Activated CD8-positive, alpha-beta memory T cell treated with anti-CD3 and anti-CD28 coated beads, Interleukin-2, amount 10 ng/mL, durations not matched to agents 7 days and 5 days (primary cell): Measurements from ENCODE around the gene IMPG1. TPM values are rescaled to one million over a fixed set of nuclear protein-coding genes. Genes with fewer than 3 reads are reported as not detected.

Experiments used
- ATAC-seq: fragments of 150-1000 bp; cut with Tn5 transposase; one replicate; pipeline ENCODE4 v1.10.0; 2021; ENCODE audit warnings: moderate library complexity
- CTCF ChIA-PET: fragments of 350-600 bp; sonication (Branson Sonifier 250); formaldehyde crosslinking; loops from one replicate; lab custom pipeline; 2021; ENCODE audit warnings: antibody characterized with exemption; lab: Charles Lee
- DNase-seq: peaks from one replicate; pipeline ENCODE4 v3.0.0-alpha.2; 2020
- H3K27ac Mint-ChIP-seq: one replicate; pipeline ENCODE4 v1.8.0; 2021; ENCODE audit warnings: mild to moderate bottlenecking, mixed read lengths
- H3K27me3 Mint-ChIP-seq: one replicate; pipeline ENCODE4 v1.8.0; 2021; ENCODE audit warnings: mixed read lengths
- H3K36me3 Mint-ChIP-seq: one replicate; pipeline ENCODE4 v1.8.0; 2021; ENCODE audit warnings: mild to moderate bottlenecking, mixed read lengths
- H3K4me1 Mint-ChIP-seq: one replicate; pipeline ENCODE4 v1.8.0; 2021; ENCODE audit warnings: mixed read lengths
- H3K4me3 Mint-ChIP-seq: one replicate; pipeline ENCODE4 v1.8.0; 2021; ENCODE audit warnings: mild to moderate bottlenecking, moderate library complexity, mixed read lengths
- H3K9me3 Mint-ChIP-seq: one replicate; pipeline ENCODE4 v1.8.0; 2022; ENCODE audit warnings: low read depth, mixed read lengths
- total RNA-seq, 2 experiments: library from RNA; stranded (reverse); gene quantifications; one replicate each; pipeline ENCODE4 v1.2.3, GENCODE V29; 2021

The IMPG1 gene
- total RNA-seq, 2 experiments from 2014 or later = not detected

DNA sequence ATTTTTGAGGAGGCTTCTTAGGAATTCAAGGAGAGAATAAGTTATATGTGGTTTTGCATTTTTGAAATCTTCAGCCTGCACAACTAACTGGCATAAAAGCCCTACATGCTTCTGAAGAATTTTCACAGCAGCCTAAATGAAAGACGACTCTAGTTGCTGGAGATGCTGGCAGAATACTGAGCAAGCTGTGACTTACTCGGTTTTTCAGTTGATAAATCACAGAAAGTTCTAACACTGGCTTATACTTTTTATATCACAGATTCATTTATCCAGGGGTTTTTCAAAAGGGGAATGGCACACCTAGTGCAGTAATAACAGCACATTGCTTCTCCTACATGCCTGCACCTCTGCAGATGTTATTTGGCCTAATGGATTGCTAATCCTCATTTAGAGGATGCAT lies 134.6 kb downstream of the IMPG1 start:
- CTCF ChIA-PET = no interaction called here
- Mint-ChIP-seq H3K9me3 (no peaks in the 10 kb centered on the region), H3K27ac (no peak overlapping the region), H3K27me3 (peaks cover 30% of the 10 kb centered on the region), H3K4me3 (no peak overlapping the region), H3K36me3 (no peaks in the 10 kb centered on the region), H3K4me1 (peaks cover 3% of the 10 kb centered on the region)
- DNase-seq (no peak), ATAC-seq (no peak)

- no peak for ATAC-seq
- Mint-ChIP-seq H3K27me3 (peaks cover 30% of the 10 kb centered on the region), H3K27ac (no peak overlapping the region), H3K9me3 (no peaks in the 10 kb centered on the region), H3K4me3 (no peak overlapping the region), H3K36me3 (no peaks in the 10 kb centered on the region), H3K4me1 (peaks cover 3% of the 10 kb centered on the region)
- DNase-seq = no peak
- CTCF ChIA-PET = no interaction called here
Measured at GRCh38 chr6:75936682-75937081, 135.8 kb downstream of the IMPG1 start.

GRCh38 chr6:75935473-75935793 lies 137.0 kb downstream of the IMPG1 start:
- peaks cover 30% of the 10 kb centered on the region for H3K27me3 Mint-ChIP-seq
- ATAC-seq (no peak), DNase-seq (no peak)
- no peaks in the 10 kb centered on the region for H3K36me3 Mint-ChIP-seq
- peaks cover 3% of the 10 kb centered on the region for H3K4me1 Mint-ChIP-seq
- no peak overlapping the region for H3K4me3 Mint-ChIP-seq
- CTCF ChIA-PET = interaction anchor here (1.0 to 1.4 kb wide), 4 partner anchors 9 to 44 kb away, joined by 3 read pairs; no protein-coding TSS in a partner anchor
- H3K9me3 Mint-ChIP-seq = no peaks in the 10 kb centered on the region
- H3K27ac Mint-ChIP-seq = no peak overlapping the region

GRCh38 chr6:75934643-75935472 lies 137.6 kb downstream of the IMPG1 start:
- Mint-ChIP-seq H3K27me3 (peaks cover 27% of the 10 kb centered on the region), H3K36me3 (no peaks in the 10 kb centered on the region), H3K4me1 (peaks cover 3% of the 10 kb centered on the region), H3K4me3 (peak overlapping the region; percentile 21), H3K27ac (no peak overlapping the region), H3K9me3 (no peaks in the 10 kb centered on the region)
- CTCF ChIA-PET = interaction anchor here (0.7 to 1.4 kb wide), 6 partner anchors 8 to 44 kb away, joined by 3 read pairs; no protein-coding TSS in a partner anchor
- peak; percentile 53 for ATAC-seq
- peak; percentile 47 for DNase-seq

- Mint-ChIP-seq H3K27me3 (peaks cover 26% of the 10 kb centered on the region), H3K36me3 (no peaks in the 10 kb centered on the region), H3K27ac (no peak overlapping the region), H3K9me3 (no peaks in the 10 kb centered on the region), H3K4me3 (no peak overlapping the region), H3K4me1 (peaks cover 3% of the 10 kb centered on the region)
- ATAC-seq (no peak), DNase-seq (no peak)
- CTCF ChIA-PET = interaction anchor here (0.8 kb wide), 1 partner anchor 14 kb away, joined by 3 read pairs; no protein-coding TSS in a partner anchor
Measured at GRCh38 chr6:75933387-75933975, 139.0 kb downstream of the IMPG1 start.

DNA sequence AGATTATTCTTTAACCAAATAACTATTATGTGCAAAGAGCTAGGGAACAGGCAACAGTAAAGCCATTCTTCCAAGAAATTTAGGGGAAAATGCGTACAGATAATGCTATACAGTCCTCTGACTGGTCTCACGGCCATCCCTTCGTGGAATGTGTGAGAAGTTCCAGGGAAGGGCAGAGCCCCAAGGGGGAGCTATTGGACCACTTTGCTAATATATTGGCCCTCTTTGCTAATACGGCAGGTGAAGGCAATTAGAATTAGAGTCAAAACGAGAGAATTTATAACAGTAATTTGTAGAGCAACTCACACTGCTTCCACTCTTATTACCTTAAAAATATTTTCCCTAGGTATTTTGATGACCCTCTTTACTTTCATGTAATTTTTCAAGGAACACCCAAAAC lies 140.4 kb downstream of the IMPG1 start:
- Mint-ChIP-seq H3K9me3 (no peaks in the 10 kb centered on the region), H3K27me3 (peaks cover 23% of the 10 kb centered on the region), H3K4me1 (peaks cover 3% of the 10 kb centered on the region), H3K27ac (no peak overlapping the region), H3K36me3 (no peaks in the 10 kb centered on the region), H3K4me3 (no peak overlapping the region)
- CTCF ChIA-PET = interaction anchor here (0.8 kb wide), 1 partner anchor 39 kb away, joined by 3 read pairs; no protein-coding TSS in a partner anchor
- no peak for DNase-seq
- ATAC-seq = no peak

DNA sequence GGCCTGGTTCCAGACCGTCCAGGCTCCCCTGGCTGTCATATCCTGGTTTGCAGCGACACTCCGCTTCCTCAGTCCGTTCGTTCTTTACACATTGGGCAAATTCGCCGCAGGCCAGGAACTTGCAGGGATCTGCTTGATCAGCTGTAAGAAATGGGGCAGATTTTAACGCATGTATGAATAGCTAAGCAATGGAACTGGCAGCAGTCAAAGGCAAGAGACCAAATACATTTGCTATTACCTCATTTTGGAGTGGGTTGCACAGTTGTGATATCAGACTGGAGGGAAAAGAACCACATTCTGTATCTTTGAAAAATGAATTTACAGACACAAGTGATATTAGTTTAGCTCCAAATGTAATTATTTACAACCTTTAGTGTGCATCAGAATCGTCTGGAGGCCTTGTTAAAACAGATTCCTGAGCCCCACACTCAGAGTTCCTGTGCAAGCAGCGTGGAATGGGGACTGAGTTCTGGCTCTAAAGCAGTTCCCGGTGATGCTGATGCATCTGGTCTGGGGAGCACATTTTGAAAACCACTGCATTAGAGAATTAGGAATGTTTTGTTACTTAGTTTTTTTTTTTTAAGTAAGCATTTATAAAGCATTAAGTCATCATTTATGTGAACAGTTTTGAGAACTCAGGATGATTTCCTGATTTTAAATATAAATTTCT lies 141.3 kb downstream of the IMPG1 start:
- ATAC-seq = no peak
- no peaks in the 10 kb centered on the region for H3K36me3 Mint-ChIP-seq
- peaks cover 3% of the 10 kb centered on the region for H3K4me1 Mint-ChIP-seq
- H3K4me3 Mint-ChIP-seq = no peak overlapping the region
- CTCF ChIA-PET = interaction anchor here (0.7 kb wide), 1 partner anchor 37 kb away, joined by 3 read pairs; no protein-coding TSS in a partner anchor
- H3K9me3 Mint-ChIP-seq = no peaks in the 10 kb centered on the region
- peaks cover 15% of the 10 kb centered on the region for H3K27me3 Mint-ChIP-seq
- no peak for DNase-seq
- H3K27ac Mint-ChIP-seq = no peak overlapping the region

GRCh38 chr6:75926293-75927168 lies 145.9 kb downstream of the IMPG1 start:
- Mint-ChIP-seq H3K27me3 (no peaks in the 10 kb centered on the region), H3K36me3 (no peaks in the 10 kb centered on the region), H3K27ac (no peak overlapping the region), H3K9me3 (no peaks in the 10 kb centered on the region), H3K4me3 (no peak overlapping the region), H3K4me1 (no peaks in the 10 kb centered on the region)
- ATAC-seq = no peak
- no peak for DNase-seq
- CTCF ChIA-PET = interaction anchor here (1.0 to 1.6 kb wide), 3 partner anchors 8 to 33 kb away, joined by 3 to 4 read pairs (median 3); no protein-coding TSS in a partner anchor

- ATAC-seq (no peak), DNase-seq (no peak)
- no peaks in the 10 kb centered on the region for H3K27me3 Mint-ChIP-seq
- no peaks in the 10 kb centered on the region for H3K36me3 Mint-ChIP-seq
- H3K9me3 Mint-ChIP-seq = no peaks in the 10 kb centered on the region
- no peaks in the 10 kb centered on the region for H3K4me1 Mint-ChIP-seq
- H3K4me3 Mint-ChIP-seq = no peak overlapping the region
- H3K27ac Mint-ChIP-seq = no peak overlapping the region
- CTCF ChIA-PET = no interaction called here
Measured at GRCh38 chr6:75922226-75922625, 150.2 kb downstream of the IMPG1 start.

DNA sequence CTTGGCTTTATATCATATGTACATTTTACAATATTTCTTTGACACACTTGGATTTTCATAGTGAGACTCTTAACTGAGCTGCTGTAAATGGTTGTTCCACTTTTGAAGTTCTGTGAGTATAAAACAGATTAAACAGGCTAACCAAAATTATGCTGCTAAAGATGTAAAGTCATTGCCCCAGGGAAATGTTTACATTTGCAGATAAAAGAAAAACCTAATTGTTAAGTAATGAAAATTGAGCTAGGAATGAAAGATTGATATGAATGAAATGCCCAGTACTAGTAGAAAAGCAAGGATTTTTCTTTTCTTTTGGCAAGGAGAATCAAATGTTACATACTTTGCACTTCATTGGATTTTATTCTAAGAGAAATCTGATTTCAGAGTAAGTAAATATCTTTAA lies 159.4 kb downstream of the IMPG1 start:
- ATAC-seq (no peak), DNase-seq (no peak)
- H3K27ac Mint-ChIP-seq = no peak overlapping the region
- no peak overlapping the region for H3K4me3 Mint-ChIP-seq
- H3K9me3 Mint-ChIP-seq = no peaks in the 10 kb centered on the region
- CTCF ChIA-PET = no interaction called here
- no peaks in the 10 kb centered on the region for H3K4me1 Mint-ChIP-seq
- H3K27me3 Mint-ChIP-seq = no peaks in the 10 kb centered on the region
- peaks cover 1% of the 10 kb centered on the region for H3K36me3 Mint-ChIP-seq

DNA sequence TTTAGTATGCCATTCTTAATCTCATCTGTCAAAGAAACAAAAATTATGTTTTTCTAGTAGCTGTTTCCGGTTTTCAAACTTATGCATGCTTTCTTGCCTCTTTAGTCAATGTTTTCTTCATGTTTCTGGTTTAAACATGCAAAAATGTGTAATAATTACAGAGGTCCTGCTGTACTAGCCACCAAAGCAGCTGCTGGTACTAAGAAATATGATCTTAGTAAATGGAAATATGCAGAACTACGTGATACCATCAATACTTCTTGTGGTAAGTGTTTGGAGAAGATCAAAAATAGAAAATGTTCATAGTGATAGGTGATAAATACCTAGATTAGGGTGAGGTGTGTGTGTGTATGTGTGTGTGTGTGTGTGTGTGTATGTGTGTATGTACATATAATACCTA lies 165.0 kb downstream of the IMPG1 start:
- no peak overlapping the region for H3K4me3 Mint-ChIP-seq
- ATAC-seq (no peak), DNase-seq (no peak)
- no peaks in the 10 kb centered on the region for H3K27me3 Mint-ChIP-seq
- no peak overlapping the region for H3K27ac Mint-ChIP-seq
- H3K9me3 Mint-ChIP-seq = no peaks in the 10 kb centered on the region
- no peaks in the 10 kb centered on the region for H3K36me3 Mint-ChIP-seq
- CTCF ChIA-PET = interaction anchor here (4.4 kb wide), 1 partner anchor 14 kb away, joined by 22 read pairs; no protein-coding TSS in a partner anchor
- H3K4me1 Mint-ChIP-seq = no peaks in the 10 kb centered on the region

- Mint-ChIP-seq H3K27ac (no peak overlapping the region), H3K27me3 (no peaks in the 10 kb centered on the region), H3K4me1 (no peaks in the 10 kb centered on the region), H3K9me3 (no peaks in the 10 kb centered on the region), H3K4me3 (no peak overlapping the region), H3K36me3 (no peaks in the 10 kb centered on the region)
- DNase-seq = no peak
- no peak for ATAC-seq
- CTCF ChIA-PET = interaction anchor here (1.2 to 4.4 kb wide), 2 partner anchors 10 to 13 kb away, joined by 3 to 22 read pairs; no protein-coding TSS in a partner anchor
Measured at GRCh38 chr6:75906871-75907270, 165.6 kb downstream of the IMPG1 start.
